A549 (cell line): Measurements from ENCODE around the gene TTYH2. TPM values are rescaled to one million over a fixed set of nuclear protein-coding genes. Genes with fewer than 3 reads are reported as not detected.

Experiments used
- ATAC-seq, 2 experiments: fragments of 200-7000 bp in 1 of 2; fragments of >200 bp in 1 of 2; cut with Nextera tagmentation in 1 of 2; cut with Tn5 transposase in 1 of 2; 3 replicates each; pipeline versions ENCODE4 v1.8.0 to v1.9.1; 2018 to 2020; ENCODE audit warnings: mild to moderate bottlenecking in 1 of 2, moderate library complexity in 1 of 2
- CTCF ChIA-PET: fragments of 300-600 bp; sonication (Branson Sonifier 250); formaldehyde crosslinking; extraction: SDS; loops from one replicate; lab custom pipeline; 2021; ENCODE audit warnings: antibody characterized with exemption, inconsistent platforms; lab: Yijun Ruan, JAX
- POLR2A ChIA-PET: fragments of 350-600 bp; formaldehyde crosslinking; extraction: SDS; loops from one replicate; lab custom pipeline; 2021; ENCODE audit warnings: antibody characterized with exemption, inconsistent platforms; lab: Yijun Ruan, JAX
- DNase-seq, 2 experiments: peaks; one replicate each; pipeline versions ENCODE4 v3.0.0 to v3.0.0-alpha.2; 2011 to 2016; ENCODE audit warnings: low read depth in 1 of 2, low spot score in 1 of 2
- FAIRE-seq: peaks from 2 replicates; lab custom pipeline; 2011; peaks lifted over from hg19 to GRCh38; lab: Jason Lieb, UNC
- H3K27ac ChIP-seq, 2 experiments: fragments of >200 bp; sonication (Bioruptor Twin); formaldehyde crosslinking; 3 replicates each; pipeline ENCODE4 v1.5.1; 2016 to 2017
- H3K4me1 ChIP-seq: fragments of >200 bp; sonication (Bioruptor Twin); formaldehyde crosslinking; 3 replicates; pipeline ENCODE4 v1.6.1; 2016
- H3K4me2 ChIP-seq: fragments of >200 bp; sonication (Bioruptor Twin); formaldehyde crosslinking; 3 replicates; pipeline ENCODE4 v1.6.1; 2016
- H3K4me3 ChIP-seq: fragments of >200 bp; sonication (Bioruptor Twin); formaldehyde crosslinking; 3 replicates; pipeline ENCODE4 v1.5.1; 2016
- H3K9me3 ChIP-seq: fragments of >200 bp; sonication (Bioruptor Twin); formaldehyde crosslinking; 3 replicates; pipeline ENCODE4 v1.6.1; 2016
- BHLHE40 ChIP-seq: IDR thresholded peaks from 2 replicates; pipeline ENCODE4 v1.6.1; 2012; ENCODE audit warnings: low read depth, low read length, inconsistent platforms
- CBX2 ChIP-seq: fragments of 200-600 bp; sonication (generic); IDR thresholded peaks from 2 replicates; pipeline ENCODE4 v1.6.1; 2016; ENCODE audit warnings: low read depth, mild to moderate bottlenecking, borderline replicate concordance
- CEBPB ChIP-seq, 2 experiments: fragments of >200 bp in 1 of 2; sonication (Bioruptor Twin) in 1 of 2; formaldehyde crosslinking in 1 of 2; IDR thresholded peaks; 2 replicates each; pipeline ENCODE4 v1.6.1; 2012 to 2016
- CHD2 ChIP-seq: fragments of 150-350 bp; IDR thresholded peaks from 2 replicates; pipeline ENCODE4 v1.6.1; 2014; ENCODE audit warnings: low read length; ENCODE audit not compliant: partially characterized antibody
- EHF ChIP-seq: fragments of 250-450 bp; sonication (Bioruptor Pico); IDR thresholded peaks from 2 replicates; pipeline ENCODE4 v1.5.0; 2020; ENCODE audit warnings: mild to moderate bottlenecking
- ELK1 ChIP-seq: fragments of 150-350 bp; IDR thresholded peaks from 2 replicates; pipeline ENCODE4 v1.6.1; 2014; ENCODE audit warnings: low read depth, mild to moderate bottlenecking, low read length
- EP300 ChIP-seq, 2 experiments: fragments of >200 bp; sonication (Bioruptor Twin); formaldehyde crosslinking; IDR thresholded peaks; 2 replicates in 1 of 2; 3 replicates in 1 of 2; pipeline ENCODE4 v1.6.1; 2016 to 2017
- FOSB ChIP-seq: fragments of 250-450 bp; sonication (Bioruptor Pico); IDR thresholded peaks from 2 replicates; pipeline ENCODE4 v1.5.0; 2020; ENCODE audit warnings: mild to moderate bottlenecking, moderate library complexity
- FOSL2 ChIP-seq, 2 experiments: fragments of 450-650 bp in 1 of 2; fragments of >200 bp in 1 of 2; sonication (Bioruptor Twin) in 1 of 2; formaldehyde crosslinking; IDR thresholded peaks; 2 replicates each; pipeline versions ENCODE4 v1.5.0 to v1.6.1; 2016 to 2020; ENCODE audit warnings: mild to moderate bottlenecking in 1 of 2, moderate library complexity in 1 of 2
- FOXS1 ChIP-seq: fragments of 250-450 bp; sonication (Bioruptor Pico); IDR thresholded peaks from 2 replicates; pipeline ENCODE4 v1.5.0; 2020; ENCODE audit warnings: mild to moderate bottlenecking, moderate library complexity
- HES2 ChIP-seq: fragments of >200 bp; sonication (Bioruptor Twin); formaldehyde crosslinking; IDR thresholded peaks from 2 replicates; pipeline ENCODE4 v1.6.1; 2016
- HOXA7 ChIP-seq: fragments of 250-450 bp; sonication (Bioruptor Pico); IDR thresholded peaks from 2 replicates; pipeline ENCODE4 v1.5.0; 2020; ENCODE audit warnings: mild to moderate bottlenecking, moderate library complexity
- HOXB13 ChIP-seq: fragments of 250-450 bp; sonication (Bioruptor Pico); IDR thresholded peaks from 2 replicates; pipeline ENCODE4 v1.5.0; 2020; ENCODE audit warnings: low read depth, mild to moderate bottlenecking, moderate library complexity
- HOXB5 ChIP-seq: fragments of 250-450 bp; sonication (Bioruptor Pico); IDR thresholded peaks from 2 replicates; pipeline ENCODE4 v1.5.0; 2020; ENCODE audit warnings: mild to moderate bottlenecking, moderate library complexity
- KDM1A ChIP-seq: fragments of 200-600 bp; sonication (generic); IDR thresholded peaks from 2 replicates; pipeline ENCODE4 v1.6.1; 2016; ENCODE audit warnings: low read depth, mild to moderate bottlenecking
- KDM5A ChIP-seq: fragments of 200-600 bp; sonication (generic); IDR thresholded peaks from 2 replicates; pipeline ENCODE4 v1.6.1; 2016; ENCODE audit warnings: antibody characterized with exemption, mild to moderate bottlenecking
- MAFK ChIP-seq: fragments of 450-650 bp; IDR thresholded peaks from 2 replicates; pipeline ENCODE4 v1.6.1; 2014; ENCODE audit not compliant: partially characterized antibody
- NFE2L2 ChIP-seq: fragments of 150-350 bp; conservative IDR thresholded peaks from 2 replicates; pipeline ENCODE4 v1.6.1; 2014; ENCODE audit warnings: low read length
- NPAS2 ChIP-seq: fragments of 250-450 bp; sonication (Bioruptor Pico); IDR thresholded peaks from 2 replicates; pipeline ENCODE4 v1.8.0; 2022; ENCODE audit warnings: mild to moderate bottlenecking, moderate library complexity, borderline replicate concordance
- NR3C1 ChIP-seq: fragments of >200 bp; sonication (Bioruptor Twin); formaldehyde crosslinking; IDR thresholded peaks from 3 replicates; pipeline ENCODE4 v1.6.1; 2017
- PBX3 ChIP-seq: IDR thresholded peaks from 2 replicates; pipeline ENCODE4 v1.6.1; 2012
- POLR2AphosphoS2 ChIP-seq: conservative IDR thresholded peaks from 2 replicates; pipeline ENCODE4 v1.6.1; 2012; ENCODE audit warnings: low read length, improper control_type of control experiment, inconsistent platforms
- RAD21 ChIP-seq, 2 experiments: fragments of >200 bp in 1 of 2; sonication (Bioruptor Twin) in 1 of 2; formaldehyde crosslinking in 1 of 2; IDR thresholded peaks in 1 of 2; conservative IDR thresholded peaks in 1 of 2; 2 replicates in 1 of 2; 3 replicates in 1 of 2; pipeline ENCODE4 v1.6.1; 2012 to 2018; ENCODE audit warnings: inconsistent platforms in 1 of 2
- RARB ChIP-seq: fragments of 250-450 bp; sonication (Bioruptor Pico); IDR thresholded peaks from 2 replicates; pipeline ENCODE4 v1.8.0; 2021; ENCODE audit warnings: mild to moderate bottlenecking, moderate library complexity
- RFX5 ChIP-seq: fragments of 450-650 bp; IDR thresholded peaks from 2 replicates; pipeline ENCODE4 v1.7.1; 2014; ENCODE audit warnings: antibody characterized with exemption, mild to moderate bottlenecking, moderate library complexity
- SMC3 ChIP-seq: fragments of >200 bp; sonication (Bioruptor Twin); formaldehyde crosslinking; IDR thresholded peaks from 3 replicates; pipeline ENCODE4 v1.6.1; 2018; ENCODE audit warnings: inconsistent platforms
- SREBF2 ChIP-seq: fragments of 450-650 bp; IDR thresholded peaks from 2 replicates; pipeline ENCODE4 v1.6.1; 2014; ENCODE audit warnings: mild to moderate bottlenecking, moderate library complexity
- ZSCAN20 ChIP-seq: fragments of 250-450 bp; sonication (Bioruptor Pico); IDR thresholded peaks from 2 replicates; pipeline ENCODE4 v1.8.0; 2022; ENCODE audit warnings: mild to moderate bottlenecking, moderate library complexity
- WGBS: methylation state at CpG from one replicate; pipeline ENCODE4 v1.1.6; 2017; ENCODE audit errors: missing lambda C conversion rate; 5-methylcytosine and 5-hydroxymethylcytosine counted together
- polyA plus RNA-seq, 4 experiments: library from polyadenylated mRNA; depleted of rRNA in 3 of 4; stranded (reverse); fragments of >200 nt; fragmentation: RNase III in 1 of 4; extraction: RNeasy Plus Mini Kit Qiagen cat#74134 plus additional on column Dnase treatment in 1 of 4; gene quantifications; 2 replicates in 3 of 4; 3 replicates in 1 of 4; pipeline ENCODE4 v1.2.3, GENCODE V29; 2011 to 2017
- TF ChIP-seq, protein P1 (sequence below): fragments of >200 bp; sonication (Bioruptor Twin); formaldehyde crosslinking; IDR thresholded peaks from 3 replicates; pipeline ENCODE4 v1.6.1; 2016
- TF ChIP-seq, protein P2 (sequence below): fragments of 450-650 bp; IDR thresholded peaks from 2 replicates; pipeline ENCODE4 v1.6.1; 2014; ENCODE audit warnings: antibody characterized with exemption

The TTYH2 gene
- polyA plus RNA-seq, 2 of the 4 experiments (the other 2 are of a cell fraction) = 1.4 to 1.7 TPM

DNA sequence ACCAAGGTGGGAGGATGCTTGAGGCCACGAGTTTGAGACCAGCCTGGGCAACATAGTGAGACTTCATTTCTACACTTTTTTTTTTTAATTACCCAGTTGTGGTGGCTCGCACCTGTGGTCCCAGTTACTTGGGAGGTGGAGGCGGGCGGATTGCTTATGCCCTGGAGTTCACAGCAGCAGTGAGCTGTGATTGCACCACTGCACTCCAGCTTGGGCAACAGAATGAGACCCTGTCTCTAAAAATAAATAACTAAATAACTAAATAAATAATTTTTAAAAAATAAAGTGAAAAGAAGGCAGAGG, 70.0 kb downstream of the TTYH2 start (continued):
- TF ChIP-seq FOSL2 (IDR thresholded peaks at IDR 0.05) (no peak), FOSL2 (CRISPR knock-in tag; IDR thresholded peaks at IDR 0.05) (no peak), FOSB (CRISPR knock-in tag) (no peak), BHLHE40 (no peak), POLR2AphosphoS2 (no peak)

DNA sequence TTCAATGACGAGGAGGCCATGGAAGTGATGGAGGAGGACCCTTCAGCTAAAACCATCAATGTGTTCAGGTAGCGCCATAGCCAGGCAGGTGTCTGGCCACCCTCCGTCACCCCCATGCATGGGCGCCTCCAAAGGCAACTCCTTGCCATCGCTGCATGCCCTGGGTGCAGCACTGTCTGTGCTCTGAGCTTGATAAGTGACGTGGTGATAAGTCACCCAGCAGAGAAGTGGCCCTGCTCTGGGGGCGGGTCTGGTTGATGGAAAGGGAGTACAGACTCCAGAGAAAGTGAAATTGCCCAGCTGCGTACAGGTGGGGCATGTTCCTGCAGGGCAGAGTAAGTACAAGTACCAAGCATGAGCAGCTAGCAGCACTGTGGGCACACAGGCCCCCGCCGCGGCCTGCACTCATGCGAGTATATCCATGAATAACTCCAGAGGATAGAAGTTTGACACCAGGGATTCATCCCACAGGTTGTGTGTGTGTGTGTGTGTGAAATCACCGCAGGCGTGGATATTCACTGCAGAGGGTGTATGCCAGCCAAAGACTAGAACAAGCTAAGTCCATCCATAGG, 73.7 kb downstream of the TTYH2 start:
- TF ChIP-seq CHD2 (no peak), HOXA7 (no peak), RARB (CRISPR knock-in tag) (no peak), RFX5 (no peak), EHF (CRISPR knock-in tag) (no peak)
- no peak for ATAC-seq
- WGBS = 79% methylated on average over 14 of the region's 14 CpGs
- CTCF ChIA-PET = interaction anchor here (2.3 to 12.3 kb wide), 2 partner anchors 11 to 81 kb away, joined by 6 to 125 read pairs; no protein-coding TSS in a partner anchor
- no peaks in the 10 kb centered on the region for H3K9me3 ChIP-seq
- 0 out of 3 replicates have a peak, but pooled peaks cover 4% of the 10 kb centered on the region for H3K4me1 ChIP-seq
- H3K27ac ChIP-seq = no peak overlapping the region
- no peak overlapping the region for H3K4me3 ChIP-seq
- no peak overlapping the region for H3K4me2 ChIP-seq
- POLR2A ChIA-PET = no interaction called here
- no peak for FAIRE-seq
- DNase-seq = no peak

DNA sequence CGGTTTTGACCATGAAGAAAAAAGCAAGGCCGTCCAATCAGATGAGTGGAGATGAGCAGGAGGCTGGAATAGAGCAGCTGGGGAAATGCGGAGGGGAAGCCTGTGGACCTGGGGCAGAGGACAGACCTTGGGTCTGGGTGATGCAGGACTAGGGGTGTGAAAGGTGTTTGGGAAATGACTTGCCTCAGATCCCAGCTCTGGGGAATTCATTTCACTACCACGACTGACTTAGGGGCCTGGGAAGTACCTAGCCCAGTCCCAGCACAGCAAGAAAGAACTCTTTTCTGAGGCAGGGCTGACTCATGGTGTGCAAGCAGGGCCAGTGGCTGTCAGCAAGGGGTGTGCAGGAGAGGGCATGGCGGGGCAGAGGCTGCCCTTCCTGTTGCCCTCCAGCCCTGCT, 75.4 kb downstream of the TTYH2 start:
- POLR2A ChIA-PET = no interaction called here
- Histone ChIP-seq H3K4me1 (no peaks in the 10 kb centered on the region), H3K4me2 (no peak overlapping the region), H3K27ac (no peak overlapping the region), H3K4me3 (no peak overlapping the region), H3K9me3 (no peaks in the 10 kb centered on the region)
- DNase-seq = no peak
- no peak for FAIRE-seq
- ATAC-seq = peak; percentile 61 to 64; a peak in 4 of 6 replicates
- TF ChIP-seq KDM1A (no peak), HES2 (no peak), MAFK (no peak), NFE2L2 (no peak), NR3C1 (no peak), NPAS2 (CRISPR knock-in tag) (no peak)
- TF ChIP-seq, protein P1, sequence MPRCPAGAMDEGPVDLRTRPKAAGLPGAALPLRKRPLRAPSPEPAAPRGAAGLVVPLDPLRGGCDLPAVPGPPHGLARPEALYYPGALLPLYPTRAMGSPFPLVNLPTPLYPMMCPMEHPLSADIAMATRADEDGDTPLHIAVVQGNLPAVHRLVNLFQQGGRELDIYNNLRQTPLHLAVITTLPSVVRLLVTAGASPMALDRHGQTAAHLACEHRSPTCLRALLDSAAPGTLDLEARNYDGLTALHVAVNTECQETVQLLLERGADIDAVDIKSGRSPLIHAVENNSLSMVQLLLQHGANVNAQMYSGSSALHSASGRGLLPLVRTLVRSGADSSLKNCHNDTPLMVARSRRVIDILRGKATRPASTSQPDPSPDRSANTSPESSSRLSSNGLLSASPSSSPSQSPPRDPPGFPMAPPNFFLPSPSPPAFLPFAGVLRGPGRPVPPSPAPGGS = no peak
- CTCF ChIA-PET = interaction anchor here (1.2 to 12.3 kb wide), 3 partner anchors 10 to 72 kb away, joined by 3 to 125 read pairs (median 4); no protein-coding TSS in a partner anchor
- WGBS = 45% methylated on average over 5 of the region's 5 CpGs

DNA sequence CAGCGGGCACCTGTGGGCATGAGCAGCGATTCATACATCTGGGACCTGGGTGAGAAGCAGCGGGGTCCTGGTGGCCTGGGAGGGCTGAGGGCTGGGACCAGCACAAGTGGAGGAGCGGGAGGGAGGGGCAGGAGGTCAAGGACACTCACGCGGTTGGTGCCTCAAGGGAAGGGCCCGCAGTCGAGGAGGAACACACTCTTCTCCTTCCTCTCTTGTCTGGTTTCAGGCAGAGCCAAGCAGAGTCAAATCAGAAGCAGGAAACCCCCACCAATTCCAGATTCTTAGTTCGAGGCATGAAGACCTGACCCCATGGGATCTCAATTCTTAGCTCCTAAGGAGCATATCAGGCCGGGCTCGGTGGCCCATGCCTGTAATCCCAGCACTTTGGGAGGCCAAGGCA, 76.3 kb downstream of the TTYH2 start:
- Histone ChIP-seq H3K27ac (no peak overlapping the region), H3K4me1 (no peaks in the 10 kb centered on the region), H3K4me3 (no peak overlapping the region), H3K9me3 (no peaks in the 10 kb centered on the region), H3K4me2 (no peak overlapping the region)
- POLR2A ChIA-PET = interaction anchor here (1.0 kb wide), 1 partner anchor 86 kb away, joined by 3 read pairs; the partner anchor contains the start of gene RPL38
- no peak for FAIRE-seq
- TF ChIP-seq KDM5A (no peak), PBX3 (no peak), FOXS1 (CRISPR knock-in tag) (no peak), RAD21 (conservative IDR thresholded peaks at IDR 0.05 in 1 of 2, IDR thresholded peaks at IDR 0.05 in 1 of 2) (no peak), CBX2 (no peak), CHD2 (no peak), CEBPB (IDR thresholded peaks at IDR 0.05) (no peak), ELK1 (no peak), SREBF2 (no peak), SMC3 (no peak), HOXB5 (CRISPR knock-in tag) (no peak), EP300 (IDR thresholded peaks at IDR 0.05) (no peak), HOXB13 (CRISPR knock-in tag) (no peak), FOSB (CRISPR knock-in tag) (no peak), ZSCAN20 (CRISPR knock-in tag) (no peak)
- TF ChIP-seq, protein P2, sequence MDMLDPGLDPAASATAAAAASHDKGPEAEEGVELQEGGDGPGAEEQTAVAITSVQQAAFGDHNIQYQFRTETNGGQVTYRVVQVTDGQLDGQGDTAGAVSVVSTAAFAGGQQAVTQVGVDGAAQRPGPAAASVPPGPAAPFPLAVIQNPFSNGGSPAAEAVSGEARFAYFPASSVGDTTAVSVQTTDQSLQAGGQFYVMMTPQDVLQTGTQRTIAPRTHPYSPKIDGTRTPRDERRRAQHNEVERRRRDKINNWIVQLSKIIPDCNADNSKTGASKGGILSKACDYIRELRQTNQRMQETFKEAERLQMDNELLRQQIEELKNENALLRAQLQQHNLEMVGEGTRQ = no peak
- no peak for ATAC-seq
- DNase-seq = no peak
- CTCF ChIA-PET = interaction anchor here (0.8 to 12.3 kb wide), 2 partner anchors 9 to 90 kb away, joined by 3 to 125 read pairs; no protein-coding TSS in a partner anchor
- whole genome bisulfite sequencing = 77% methylated on average over 11 of the region's 11 CpGs
